H9 (cell line): ENCODE data around the gene SULT1E1. TPM values are rescaled to one million over a fixed set of nuclear protein-coding genes. Genes with fewer than 3 reads are reported as not detected.

Experiments
- DNase-seq: peaks from one replicate; pipeline ENCODE4 v3.0.0-alpha.2; 2017
- H2AFZ ChIP-seq: one replicate; pipeline ENCODE4 v1.6.1; 2013; ENCODE audit warnings: mild to moderate bottlenecking, low read length, control low read depth, moderate library complexity
- H2AK5ac ChIP-seq: 2 replicates; pipeline ENCODE4 v1.6.1; 2013; ENCODE audit warnings: low read length, control low read depth, mixed read lengths; ENCODE audit not compliant: insufficient read length
- H2BK120ac ChIP-seq: one replicate; pipeline ENCODE4 v1.6.1; 2013; ENCODE audit warnings: low read depth, mild to moderate bottlenecking, low read length, control low read depth, inconsistent platforms; ENCODE audit not compliant: poor library complexity, severe bottlenecking
- H2BK12ac ChIP-seq: 2 replicates; pipeline ENCODE4 v1.6.1; 2013; ENCODE audit warnings: low read length, control low read depth, mixed read lengths, low read depth; ENCODE audit not compliant: insufficient read length
- H2BK15ac ChIP-seq: 2 replicates; pipeline ENCODE4 v1.6.1; 2013; ENCODE audit warnings: low read depth, low read length, control low read depth
- H2BK20ac ChIP-seq: one replicate; pipeline ENCODE4 v1.6.1; 2013; ENCODE audit warnings: low read depth, mild to moderate bottlenecking, low read length, control low read depth, inconsistent platforms; ENCODE audit not compliant: poor library complexity, severe bottlenecking
- H2BK5ac ChIP-seq: 2 replicates; pipeline ENCODE4 v1.6.1; 2013; ENCODE audit warnings: low read length, control low read depth, mixed read lengths; ENCODE audit not compliant: insufficient read length
- H3K14ac ChIP-seq: 2 replicates; pipeline ENCODE4 v1.6.1; 2013; ENCODE audit warnings: low read length, control low read depth; ENCODE audit not compliant: insufficient read depth
- H3K18ac ChIP-seq: 2 replicates; pipeline ENCODE4 v1.6.1; 2013; ENCODE audit warnings: low read depth, mild to moderate bottlenecking, mixed read lengths, low read length, control low read depth; ENCODE audit not compliant: insufficient read length
- H3K23ac ChIP-seq: 2 replicates; pipeline ENCODE4 v1.6.1; 2013; ENCODE audit warnings: low read length, control low read depth, mixed read lengths, low read depth; ENCODE audit not compliant: insufficient read length
- H3K23me2 ChIP-seq: 2 replicates; pipeline ENCODE4 v1.6.1; 2013; ENCODE audit warnings: low read depth, mild to moderate bottlenecking, mixed read lengths, low read length, control low read depth; ENCODE audit not compliant: insufficient read length, poor library complexity, severe bottlenecking
- H3K27ac ChIP-seq: 2 replicates; pipeline ENCODE4 v1.5.1; 2013; ENCODE audit warnings: low read length, control low read depth, mixed read lengths, low read depth; ENCODE audit not compliant: insufficient read length
- H3K27me3 ChIP-seq: 2 replicates; pipeline ENCODE4 v1.6.1; 2013; ENCODE audit warnings: low read length, control low read depth, inconsistent platforms; ENCODE audit not compliant: insufficient read depth
- H3K4ac ChIP-seq: 2 replicates; pipeline ENCODE4 v1.6.1; 2013; ENCODE audit warnings: low read depth, mild to moderate bottlenecking, control low read depth, inconsistent platforms, low read length, moderate library complexity
- H3K4me1 ChIP-seq: 2 replicates; pipeline ENCODE4 v1.6.1; 2013; ENCODE audit warnings: low read length, control low read depth, inconsistent platforms; ENCODE audit not compliant: insufficient read depth
- H3K4me2 ChIP-seq: 2 replicates; pipeline ENCODE4 v1.6.1; 2013; ENCODE audit warnings: low read length, control low read depth, mixed read lengths; ENCODE audit not compliant: insufficient read length, insufficient read depth
- H3K56ac ChIP-seq: 2 replicates; pipeline ENCODE4 v1.6.1; 2013; ENCODE audit warnings: low read depth, mild to moderate bottlenecking, mixed read lengths, low read length, control low read depth; ENCODE audit not compliant: insufficient read length
- H3K79me1 ChIP-seq: 2 replicates; pipeline ENCODE4 v1.6.1; 2013; ENCODE audit warnings: low read depth, mild to moderate bottlenecking, moderate library complexity, low read length, control low read depth, inconsistent platforms; ENCODE audit not compliant: insufficient read depth, poor library complexity, severe bottlenecking
- H3K79me2 ChIP-seq: 2 replicates; pipeline ENCODE4 v1.6.1; 2013; ENCODE audit warnings: low read length, control low read depth, inconsistent platforms; ENCODE audit not compliant: insufficient read depth
- H3K9ac ChIP-seq: 2 replicates; pipeline ENCODE4 v1.6.1; 2013; ENCODE audit warnings: low read length, control low read depth, mixed read lengths; ENCODE audit not compliant: insufficient read length; ENCODE audit errors: extremely low read depth
- H3K9me3 ChIP-seq: one replicate; pipeline ENCODE4 v1.6.1; 2013; ENCODE audit warnings: low read depth, low read length, inconsistent platforms; ENCODE audit not compliant: control insufficient read depth
- H3T11ph ChIP-seq: one replicate; pipeline ENCODE4 v1.6.1; 2013; ENCODE audit warnings: mild to moderate bottlenecking, low read length, control low read depth, inconsistent platforms
- H4K20me1 ChIP-seq: one replicate; pipeline ENCODE4 v1.6.1; 2013; ENCODE audit not compliant: control insufficient read depth, insufficient read length, insufficient read depth
- H4K5ac ChIP-seq: 2 replicates; pipeline ENCODE4 v1.6.1; 2013; ENCODE audit warnings: low read depth, mild to moderate bottlenecking, mixed read lengths, low read length, control low read depth; ENCODE audit not compliant: insufficient read length
- H4K8ac ChIP-seq: replicated peaks from 2 replicates; pipeline ENCODE4 v1.6.1; 2013; ENCODE audit warnings: low read length, control low read depth, mixed read lengths, low read depth; ENCODE audit not compliant: insufficient read length
- H4K91ac ChIP-seq: 2 replicates; pipeline ENCODE4 v1.6.1; 2013; ENCODE audit warnings: low read depth, mild to moderate bottlenecking, moderate library complexity, mixed read lengths, low read length, control low read depth; ENCODE audit not compliant: insufficient read length
- H3K27ac Mint-ChIP-seq, 3 experiments: 2 replicates in 2 of 3; 3 replicates in 1 of 3; pipeline ENCODE4 v1.8.0; 2020 to 2021; ENCODE audit warnings: mixed read lengths in 3 of 3, mild to moderate bottlenecking in 1 of 3, moderate library complexity in 1 of 3
- H3K27me3 Mint-ChIP-seq: 2 replicates; pipeline ENCODE4 v1.8.0; 2021; ENCODE audit warnings: low read depth, mild to moderate bottlenecking, moderate library complexity, mixed read lengths
- H3K36me3 Mint-ChIP-seq, 3 experiments: 2 replicates in 2 of 3; 3 replicates in 1 of 3; pipeline ENCODE4 v1.8.0; 2020 to 2021; ENCODE audit warnings: low read depth in 3 of 3, mixed read lengths in 3 of 3; ENCODE audit not compliant: insufficient read depth in 1 of 3
- H3K4me1 Mint-ChIP-seq, 2 experiments: 2 replicates each; pipeline ENCODE4 v1.8.0; 2020; ENCODE audit warnings: mixed read lengths in 2 of 2
- H3K4me3 Mint-ChIP-seq, 2 experiments: 2 replicates in 1 of 2; 3 replicates in 1 of 2; pipeline ENCODE4 v1.8.0; 2020 to 2021; ENCODE audit warnings: mild to moderate bottlenecking in 2 of 2, mixed read lengths in 2 of 2, moderate library complexity in 1 of 2
- H3K9me3 Mint-ChIP-seq, 2 experiments: 2 replicates in 1 of 2; 3 replicates in 1 of 2; pipeline ENCODE4 v1.8.0; 2020; ENCODE audit warnings: mild to moderate bottlenecking in 2 of 2, mixed read lengths in 2 of 2, moderate library complexity in 1 of 2
- CTCF ChIP-seq: fragments of 200-600 bp; sonication (generic); conservative IDR thresholded peaks from 3 replicates; pipeline ENCODE4 v1.8.0; 2021; ENCODE audit warnings: antibody characterized with exemption, mild to moderate bottlenecking
- WGBS: extraction: QIAGEN DNeasy Blood & Tissue Kit; methylation state at CpG from one replicate; pipeline ENCODE4 v1.1.7; 2013; ENCODE audit warnings: missing lambda C conversion rate, low lambda C conversion rate, mixed read lengths; ENCODE audit not compliant: insufficient read length; ENCODE audit errors: extremely low coverage; 5-methylcytosine and 5-hydroxymethylcytosine counted together
- total RNA-seq: library from RNA; stranded (reverse); gene quantifications from 2 replicates; pipeline ENCODE4 v1.2.1, GENCODE V29; 2021

SULT1E1 gene
- total RNA-seq, 1 experiment from 2014 or later: not detected

- H3K36me3 Mint-ChIP-seq: no peaks in the 10 kb centered on the region
- Histone ChIP-seq H2AK5ac (no peak overlapping the region), H3T11ph (no peak overlapping the region), H3K79me2 (no peaks in the 10 kb centered on the region), H3K18ac (no peak overlapping the region), H3K23me2 (no peaks in the 10 kb centered on the region), H3K4ac (no peak overlapping the region), H2BK12ac (no peak overlapping the region), H3K27me3 (no peaks in the 10 kb centered on the region), H3K27ac (no peak overlapping the region), H4K8ac (no peak overlapping the region), H2BK15ac (no peak overlapping the region), H3K4me1 (no peaks in the 10 kb centered on the region), H3K56ac (no peak overlapping the region), H3K23ac (no peak overlapping the region), H3K14ac (no peak overlapping the region), H2BK20ac (no peak overlapping the region), H4K91ac (no peak overlapping the region), H4K20me1 (no peaks in the 10 kb centered on the region), H2BK120ac (no peak overlapping the region), H3K4me2 (no peak overlapping the region), H3K79me1 (no peaks in the 10 kb centered on the region), H2BK5ac (no peak overlapping the region), H2AFZ (no peak overlapping the region), H3K9ac (no peak overlapping the region), H4K5ac (no peak overlapping the region), H3K9me3 (no peaks in the 10 kb centered on the region)
- no CpG with 5 or more reads among the region's 3 CpGs for WGBS
- no peaks in the 10 kb centered on the region for H3K4me1 Mint-ChIP-seq
- no peak for TF ChIP-seq CTCF
- DNase-seq: no peak
- 0 out of 5 replicates have a peak, but pooled peaks cover 0 to 2% of the 10 kb centered on the region in 2 experiments for H3K9me3 Mint-ChIP-seq
- H3K27ac Mint-ChIP-seq: no peak overlapping the region
- no peak overlapping the region for H3K4me3 Mint-ChIP-seq
- no peaks in the 10 kb centered on the region for H3K27me3 Mint-ChIP-seq
Observed at GRCh38 chr4:69849297-69849696, 10.6 kb downstream of the SULT1E1 start.
